ENCODE measurements around the gene GART. TPM values are rescaled to one million over a fixed set of nuclear protein-coding genes. Genes with fewer than 3 reads are reported as not detected.

GART gene
- total and polyA plus RNA-seq, 2 of the 8 experiments (the other 6 are each of a cell fraction or from before 2014, with no cell fraction given) = 23.1 to 231 TPM

- Histone ChIP-seq H2AK5ac (ENCODE audit: low read depth, low read length) (peak overlapping the region; percentile 85; the same call in 1 of the 2 replicates), H2BK120ac (replicated peaks; ENCODE audit: low read depth, low read length) (no peak overlapping the region), H3K36me3 (ENCODE audit: control insufficient read depth in 2 of 4, insufficient read depth in 4 of 4, low read length in 3 of 4) (no peaks in the 10 kb centered on the region), H3K23me2 (ENCODE audit: low read depth, low read length) (peaks cover 10% of the 10 kb centered on the region), H4K91ac (replicated peaks; ENCODE audit: insufficient read length, low read length) (no peak overlapping the region), H3K4me1 (replicated peaks in 1 of 4; ENCODE audit: control insufficient read depth in 3 of 4, insufficient read depth in 4 of 4, low read length in 3 of 4) (0 out of 7 replicates have a peak, but pooled peaks cover 0 to 6% (median 0%) of the 10 kb centered on the region in 4 experiments), H3K79me1 (ENCODE audit: low read depth, low read length) (no peaks in the 10 kb centered on the region), H3K9me3 (ENCODE audit: insufficient read depth in 2 of 2, low read depth in 1 of 2, low read length in 1 of 2) (no peaks in the 10 kb centered on the region), H2BK20ac (ENCODE audit: low read length) (0 out of 2 replicates have a peak overlapping the region, but pooled peaks have one; percentile 34), H3K27me3 (replicated peaks in 1 of 4; ENCODE audit: control insufficient read depth in 3 of 4, extremely low read depth in 1 of 4, insufficient read depth in 3 of 4, low read length in 3 of 4) (no peaks in the 10 kb centered on the region), H2BK5ac (ENCODE audit: low read depth, low read length) (no peak overlapping the region), H3K79me2 (ENCODE audit: control insufficient read depth in 1 of 2, insufficient read depth in 2 of 2, low read length in 2 of 2) (peaks cover 0 to 5% of the 10 kb centered on the region in 2 experiments; a peak in 1 of 4 replicates), H4K8ac (ENCODE audit: extremely low read depth, insufficient read depth, low read length) (no peak overlapping the region), H3K4me2 (ENCODE audit: insufficient read depth in 1 of 2, low read depth in 2 of 2, low read length in 2 of 2) (no peak overlapping the region; a peak in 1 of 4 replicates), H2BK12ac (ENCODE audit: low read depth, low read length) (peak overlapping the region; percentile 97; the same call in 1 of the 2 replicates), H3K18ac (ENCODE audit: extremely low read depth, low read length) (no peak overlapping the region; the same call in 1 of the 2 replicates), H3K14ac (ENCODE audit: insufficient read length) (no peak overlapping the region), H3K56ac (replicated peaks; ENCODE audit: insufficient read length, low read depth, low read length) (no peak overlapping the region), H3K4me3 (ENCODE audit: extremely low read depth in 1 of 4, insufficient read depth in 2 of 4, low read depth in 3 of 4, low read length in 4 of 4) (no peak overlapping the region), H3K9ac (replicated peaks in 1 of 4; ENCODE audit: extremely low read depth in 1 of 4, low read depth in 3 of 4, low read length in 3 of 4) (no peak overlapping the region), H3K27ac (ENCODE audit: low read depth, low read length) (no peak overlapping the region), H4K5ac (ENCODE audit: insufficient read length, low read depth, low read length) (no peak overlapping the region), H2BK15ac (ENCODE audit: low read length) (0 out of 2 replicates have a peak overlapping the region, but pooled peaks have one; percentile 83), H2AFZ (ENCODE audit: low read length) (no peak overlapping the region), H3K23ac (ENCODE audit: insufficient read length) (no peak overlapping the region), H3K4ac (replicated peaks; ENCODE audit: insufficient read length, low read depth, low read length) (no peak overlapping the region), H4K20me1 (replicated peaks in 1 of 2; ENCODE audit: control insufficient read depth in 1 of 2, insufficient read depth in 2 of 2, low read length in 2 of 2) (peaks cover 2% of the 10 kb centered on the region in 2 experiments)
- TF ChIP-seq KDM1A (IDR thresholded peaks at IDR 0.05; ENCODE audit: borderline replicate concordance, low read length) = no peak
- TF ChIP-seq JUND (IDR thresholded peaks at IDR 0.05; ENCODE audit: low read length) = no peak
- TF ChIP-seq SP1 (IDR thresholded peaks at IDR 0.05; ENCODE audit: low read depth, low read length) = no peak
- TF ChIP-seq MAX (IDR thresholded peaks at IDR 0.05) = no peak
- 81% methylated on average over 9 of the region's 9 CpGs; no CpG with 5 or more reads in 1 of the 2 experiments for WGBS, 2 experiments (ENCODE audit: extremely low coverage in 1 of 2, insufficient coverage in 1 of 2, insufficient read length in 1 of 2, insufficient replicate concordance in 2 of 2, low coverage in 1 of 2, low lambda C conversion rate in 2 of 2, missing lambda C conversion rate in 1 of 2)
- CTCF ChIA-PET (ENCODE audit: partially characterized antibody) = interaction anchor here (0.9 to 1.4 kb wide), 3 partner anchors 10 to 33 kb away, joined by 3 to 4 read pairs (median 3); partner anchors contain the start of gene DNAJC28
- POLR2A ChIA-PET (ENCODE audit: partially characterized antibody) = interaction anchor here (0.7 to 4.2 kb wide), 4 partner anchors 9 to 35 kb away, joined by 3 to 30 read pairs (median 7); partner anchors contain the start of gene DNAJC28
- FAIRE-seq (no peak), DNase-seq (ENCODE audit: low read depth in 1 of 2, low spot score in 2 of 2) (no peak)
Observed at GRCh38 chr21:33481314-33481943, 60.5 kb downstream of the GART start.
